ENCODE data around the gene LOXL4. TPM values are rescaled to one million over a fixed set of nuclear protein-coding genes. Genes with fewer than 3 reads are reported as not detected.

LOXL4 gene
- total RNA-seq, 1 donor from 2014 or later, result 6.2 TPM

GRCh38 chr10:98307916-98308541 is 40.0 kb upstream of the LOXL4 start:
- DNase-seq, result no peak

GRCh38 chr10:98306501-98306900 is 38.5 kb upstream of the LOXL4 start:
- no peak overlapping the region for H3K4me3 ChIP-seq
- no peak overlapping the region for H3K27ac ChIP-seq
- no peaks in the 10 kb centered on the region for H3K27me3 ChIP-seq
- peaks cover 6% of the 10 kb centered on the region for H3K4me1 ChIP-seq
- DNase-seq (no peak), ATAC-seq (no peak)
- intact Hi-C loops (cut with DNase I), result no loop called here
- H3K36me3 ChIP-seq, result no peaks in the 10 kb centered on the region
- H3K9me3 ChIP-seq, result no peaks in the 10 kb centered on the region
- no peak for TF ChIP-seq CTCF (IDR thresholded peaks at IDR 0.05)

More at GRCh38 chr10:98307916-98308541, 40.0 kb upstream of the LOXL4 start:
- Histone ChIP-seq H3K9me3 (no peaks in the 10 kb centered on the region), H3K27ac (no peak overlapping the region), H3K4me3 (no peak overlapping the region), H3K27me3 (no peaks in the 10 kb centered on the region), H3K4me1 (no peaks in the 10 kb centered on the region), H3K36me3 (no peaks in the 10 kb centered on the region)
- no peak for ATAC-seq
- intact Hi-C loops (cut with DNase I), result no loop called here
- TF ChIP-seq CTCF (IDR thresholded peaks at IDR 0.05), result no peak

GRCh38 chr10:98303569-98303968 is 35.6 kb upstream of the LOXL4 start:
- ATAC-seq (no peak), DNase-seq (no peak)
- intact Hi-C loops (cut with DNase I), result no loop called here
- no peaks in the 10 kb centered on the region for H3K9me3 ChIP-seq
- TF ChIP-seq CTCF (IDR thresholded peaks at IDR 0.05), result no peak
- no peak overlapping the region for H3K4me3 ChIP-seq
- no peaks in the 10 kb centered on the region for H3K36me3 ChIP-seq
- H3K27me3 ChIP-seq, result no peaks in the 10 kb centered on the region
- peaks cover 6% of the 10 kb centered on the region for H3K4me1 ChIP-seq
- H3K27ac ChIP-seq, result no peak overlapping the region

GRCh38 chr10:98302741-98303365 is 34.9 kb upstream of the LOXL4 start:
- H3K36me3 ChIP-seq, result no peaks in the 10 kb centered on the region
- H3K4me1 ChIP-seq, result peaks cover 6% of the 10 kb centered on the region
- H3K27me3 ChIP-seq, result no peaks in the 10 kb centered on the region
- ATAC-seq, result peak; percentile 23
- intact Hi-C loops (cut with DNase I), result no loop called here
- H3K9me3 ChIP-seq, result no peaks in the 10 kb centered on the region
- H3K27ac ChIP-seq, result no peak overlapping the region
- DNase-seq, result no peak
- no peak overlapping the region for H3K4me3 ChIP-seq
- TF ChIP-seq CTCF (IDR thresholded peaks at IDR 0.05), result no peak

GRCh38 chr10:98301664-98302319 is 33.8 kb upstream of the LOXL4 start:
- Histone ChIP-seq H3K27me3 (no peaks in the 10 kb centered on the region), H3K27ac (no peak overlapping the region), H3K4me1 (peaks cover 6% of the 10 kb centered on the region), H3K36me3 (no peaks in the 10 kb centered on the region), H3K4me3 (no peak overlapping the region), H3K9me3 (no peaks in the 10 kb centered on the region)
- intact Hi-C loops (cut with DNase I), result no loop called here
- TF ChIP-seq CTCF (IDR thresholded peaks at IDR 0.05), result no peak
- DNase-seq (no peak), ATAC-seq (no peak)

All from upper lobe of right lung (tissue), 1 donor.